Hepatocyte (in vitro differentiated cells): ENCODE results near the gene CCDC154. TPM values are rescaled to one million over a fixed set of nuclear protein-coding genes. Genes with fewer than 3 reads are reported as not detected.
A peak's percentile ranks its signal among the peaks of the same experiment; 100 is the strongest.

Experiments used
- DNase-seq: peaks from one replicate; pipeline ENCODE4 v3.0.0-alpha.2; 2016; ENCODE audit warnings: low spot score
- H2AFZ ChIP-seq: fragments of 200-600 bp; sonication (generic); 2 replicates; pipeline ENCODE4 v1.6.0; 2016; ENCODE audit warnings: antibody characterized with exemption, mild to moderate bottlenecking
- H3K27ac ChIP-seq: fragments of 200-600 bp; sonication (generic); 2 replicates; pipeline ENCODE4 v1.5.1; 2016; ENCODE audit warnings: mild to moderate bottlenecking
- H3K27me3 ChIP-seq: fragments of 200-600 bp; sonication (generic); 2 replicates; pipeline ENCODE4 v1.6.1; 2016
- H3K36me3 ChIP-seq: fragments of 200-600 bp; sonication (generic); replicated peaks from 2 replicates; pipeline ENCODE4 v1.5.1; 2016; ENCODE audit warnings: low read depth; ENCODE audit not compliant: insufficient read depth
- H3K4me1 ChIP-seq: fragments of 200-600 bp; sonication (generic); 2 replicates; pipeline ENCODE4 v1.5.1; 2016; ENCODE audit warnings: mild to moderate bottlenecking, moderate library complexity; ENCODE audit not compliant: insufficient read depth
- H3K4me2 ChIP-seq: fragments of 200-600 bp; sonication (generic); 2 replicates; pipeline ENCODE4 v1.6.0; 2016
- H3K4me3 ChIP-seq: fragments of 200-600 bp; sonication (generic); 2 replicates; pipeline ENCODE4 v1.5.1; 2016; ENCODE audit warnings: mild to moderate bottlenecking
- H3K79me2 ChIP-seq: fragments of 200-600 bp; sonication (generic); 2 replicates; pipeline ENCODE4 v1.6.0; 2017; ENCODE audit warnings: mild to moderate bottlenecking
- H3K9me2 ChIP-seq: fragments of 200-600 bp; sonication (generic); replicated peaks from 2 replicates; pipeline ENCODE4 v1.6.0; 2017; ENCODE audit warnings: mild to moderate bottlenecking; ENCODE audit not compliant: insufficient read depth
- H3K9me3 ChIP-seq: fragments of 200-600 bp; sonication (generic); 2 replicates; pipeline ENCODE4 v1.5.1; 2016; ENCODE audit warnings: low read depth, mild to moderate bottlenecking
- H4K20me1 ChIP-seq: fragments of 200-600 bp; sonication (generic); 2 replicates; pipeline ENCODE4 v1.6.0; 2016; ENCODE audit warnings: mild to moderate bottlenecking; ENCODE audit not compliant: insufficient read depth, poor library complexity, severe bottlenecking
- CTCF ChIP-seq: fragments of 200-600 bp; sonication (generic); IDR thresholded peaks from 2 replicates; pipeline ENCODE4 v1.5.1; 2016; ENCODE audit warnings: antibody characterized with exemption, mild to moderate bottlenecking; ENCODE audit not compliant: poor library complexity
- EZH2 ChIP-seq: fragments of 200-600 bp; sonication (generic); IDR thresholded peaks from 2 replicates; pipeline ENCODE4 v1.6.1; 2016; ENCODE audit warnings: antibody characterized with exemption, mild to moderate bottlenecking, borderline replicate concordance
- EZH2phosphoT487 ChIP-seq: fragments of 200-600 bp; sonication (generic); IDR thresholded peaks from one replicate; pipeline ENCODE4 v1.6.1; 2018; ENCODE audit warnings: antibody characterized with exemption, mild to moderate bottlenecking, low read depth, moderate library complexity; ENCODE audit not compliant: unreplicated experiment, severe bottlenecking
- WGBS: methylation state at CpG from one replicate; pipeline ENCODE4 v1.1.6; 2016; ENCODE audit warnings: low lambda C conversion rate; ENCODE audit errors: missing lambda C conversion rate; 5-methylcytosine and 5-hydroxymethylcytosine counted together
- polyA plus RNA-seq: library from polyadenylated mRNA; unstranded; fragments of >200 nt; fragmentation: Nextera tagmentation; extraction: Ambion mirVana; gene quantifications from 2 replicates; pipeline ENCODE4 v1.2.1, GENCODE V29; 2016
- total RNA-seq: library from RNA; depleted of rRNA; stranded (reverse); fragments of >200 nt; gene quantifications from 2 replicates; pipeline ENCODE4 v1.2.3, GENCODE V29; 2014

CCDC154 gene
- total and polyA plus RNA-seq, 2 experiments from 2014 or later = 0.33 to 1.6 TPM

GRCh38 chr16:1464196-1464893, 20.0 kb upstream of the CCDC154 start:
- H2AFZ ChIP-seq = no peak overlapping the region
- peaks cover 39% of the 10 kb centered on the region for H3K79me2 ChIP-seq
- H3K4me2 ChIP-seq = no peak overlapping the region
- H3K27me3 ChIP-seq = no peaks in the 10 kb centered on the region
- H3K9me3 ChIP-seq = no peaks in the 10 kb centered on the region
- no peaks in the 10 kb centered on the region for H3K4me1 ChIP-seq
- H3K9me2 ChIP-seq = no peaks in the 10 kb centered on the region
- DNase-seq = no peak
- H3K4me3 ChIP-seq = no peak overlapping the region
- H3K27ac ChIP-seq = no peak overlapping the region
- H4K20me1 ChIP-seq = peaks cover 11% of the 10 kb centered on the region
- H3K36me3 ChIP-seq = no peaks in the 10 kb centered on the region
- WGBS = 94% methylated on average over 34 of the region's 41 CpGs
- TF ChIP-seq EZH2 = no peak
- no peak for TF ChIP-seq CTCF
- no peak for TF ChIP-seq EZH2phosphoT487

GRCh38 chr16:1461146-1461545, 16.8 kb upstream of the CCDC154 start:
- Histone ChIP-seq H3K4me1 (no peaks in the 10 kb centered on the region), H3K4me3 (no peak overlapping the region), H3K9me3 (no peaks in the 10 kb centered on the region), H4K20me1 (peaks cover 5% of the 10 kb centered on the region), H3K27me3 (no peaks in the 10 kb centered on the region), H2AFZ (no peak overlapping the region), H3K9me2 (no peaks in the 10 kb centered on the region), H3K4me2 (no peak overlapping the region), H3K79me2 (peaks cover 10% of the 10 kb centered on the region), H3K36me3 (no peaks in the 10 kb centered on the region), H3K27ac (peak overlapping the region; percentile 46)
- peak; percentile 65 for DNase-seq
- TF ChIP-seq EZH2phosphoT487 (no peak), CTCF (no peak), EZH2 (no peak)
- 64% methylated on average over 24 of the region's 24 CpGs for WGBS

GRCh38 chr16:1460602-1461138, 16.3 kb upstream of the CCDC154 start:
- no peaks in the 10 kb centered on the region for H3K36me3 ChIP-seq
- no peak for TF ChIP-seq CTCF
- no peak for TF ChIP-seq EZH2
- TF ChIP-seq EZH2phosphoT487 = no peak
- WGBS = 88% methylated on average over 30 of the region's 30 CpGs

More at GRCh38 chr16:1460602-1461138, 16.3 kb upstream of the CCDC154 start:
- Histone ChIP-seq H3K4me1 (no peaks in the 10 kb centered on the region), H3K9me2 (no peaks in the 10 kb centered on the region), H3K27me3 (no peaks in the 10 kb centered on the region), H4K20me1 (peaks cover 3% of the 10 kb centered on the region), H3K4me3 (no peak overlapping the region), H3K9me3 (no peaks in the 10 kb centered on the region), H3K4me2 (no peak overlapping the region), H2AFZ (no peak overlapping the region), H3K79me2 (peaks cover 9% of the 10 kb centered on the region), H3K27ac (no peak overlapping the region)
- DNase-seq = no peak
